ENCODE measurements around the gene CYP2C19. TPM values are rescaled to one million over a fixed set of nuclear protein-coding genes. Genes with fewer than 3 reads are reported as not detected.
"Not testable (repeated sequence)": the region's sequence is repeated elsewhere in the genome, so short reads cannot be mapped to it uniquely, and the experiment has no call there.

Gene CYP2C19
- total and polyA plus RNA-seq, 2 donors, result 0.02 TPM; not detected in 1

GRCh38 chr10:94852438-94852837 lies 90.0 kb downstream of the CYP2C19 start:
- no peaks in the 10 kb centered on the region for H3K9me3 ChIP-seq (ENCODE audit: control insufficient read depth in 2 of 2, insufficient read depth in 1 of 2, low read length in 1 of 2)
- DNase-seq (ENCODE audit: low read depth in 6 of 9, low spot score in 9 of 9), result no peak
- H3K4me3 ChIP-seq (ENCODE audit: low read length in 2 of 2), result no peak overlapping the region
- no peak overlapping the region for H3K27ac ChIP-seq (ENCODE audit: low read depth in 1 of 2, low read length in 1 of 2)
- H3K36me3 ChIP-seq (ENCODE audit: control insufficient read depth in 2 of 2, insufficient read depth in 2 of 2, low read length in 1 of 2), result no peaks in the 10 kb centered on the region
- H3K27me3 ChIP-seq (ENCODE audit: control insufficient read depth in 2 of 2, insufficient read depth in 1 of 2, low read length in 1 of 2), result no peaks in the 10 kb centered on the region
- H3K4me1 ChIP-seq (ENCODE audit: control insufficient read depth in 2 of 2, insufficient read depth in 2 of 2, low read length in 2 of 2), result no peaks in the 10 kb centered on the region
- WGBS, result 91% methylated on average over 3 of the region's 3 CpGs

GRCh38 chr10:94853065-94853464 lies 90.6 kb downstream of the CYP2C19 start:
- Histone ChIP-seq H3K4me1 (ENCODE audit: control insufficient read depth in 2 of 2, insufficient read depth in 2 of 2, low read length in 2 of 2) (no peaks in the 10 kb centered on the region), H3K4me3 (ENCODE audit: low read length in 2 of 2) (no peak overlapping the region), H3K27ac (ENCODE audit: low read depth in 1 of 2, low read length in 1 of 2) (no peak overlapping the region), H3K36me3 (ENCODE audit: control insufficient read depth in 2 of 2, insufficient read depth in 2 of 2, low read length in 1 of 2) (no peaks in the 10 kb centered on the region), H3K9me3 (ENCODE audit: control insufficient read depth in 2 of 2, insufficient read depth in 1 of 2, low read length in 1 of 2) (peaks cover 0 to 2% of the 10 kb centered on the region in 2 donors), H3K27me3 (ENCODE audit: control insufficient read depth in 2 of 2, insufficient read depth in 1 of 2, low read length in 1 of 2) (no peaks in the 10 kb centered on the region)
- no peak for DNase-seq (ENCODE audit: low read depth in 6 of 9, low spot score in 9 of 9)
- WGBS, result 86% methylated on average over 1 of the region's 1 CpG

- 81% methylated on average over 4 of the region's 4 CpGs for whole genome bisulfite sequencing
- Histone ChIP-seq H3K4me1 (ENCODE audit: control insufficient read depth in 2 of 2, insufficient read depth in 2 of 2, low read length in 2 of 2) (no peaks in the 10 kb centered on the region), H3K27ac (ENCODE audit: low read depth in 1 of 2, low read length in 1 of 2) (no peak overlapping the region), H3K4me3 (ENCODE audit: low read length in 2 of 2) (no peak overlapping the region), H3K36me3 (ENCODE audit: control insufficient read depth in 2 of 2, insufficient read depth in 2 of 2, low read length in 1 of 2) (no peaks in the 10 kb centered on the region), H3K9me3 (ENCODE audit: control insufficient read depth in 2 of 2, insufficient read depth in 1 of 2, low read length in 1 of 2) (peaks cover 0 to 4% of the 10 kb centered on the region in 2 donors), H3K27me3 (ENCODE audit: control insufficient read depth in 2 of 2, insufficient read depth in 1 of 2, low read length in 1 of 2) (no peaks in the 10 kb centered on the region)
- no peak for DNase-seq (ENCODE audit: low read depth in 6 of 9, low spot score in 9 of 9)
Measured at GRCh38 chr10:94858005-94858404, 95.5 kb downstream of the CYP2C19 start.

GRCh38 chr10:94859086-94859485 lies 96.6 kb downstream of the CYP2C19 start:
- DNase-seq (ENCODE audit: low read depth in 6 of 9, low spot score in 9 of 9), result no peak
- H3K4me3 ChIP-seq (ENCODE audit: low read length in 2 of 2), result no peak overlapping the region
- H3K4me1 ChIP-seq (ENCODE audit: control insufficient read depth in 2 of 2, insufficient read depth in 2 of 2, low read length in 2 of 2), result no peaks in the 10 kb centered on the region
- no peaks in the 10 kb centered on the region for H3K27me3 ChIP-seq (ENCODE audit: control insufficient read depth in 2 of 2, insufficient read depth in 1 of 2, low read length in 1 of 2)
- H3K9me3 ChIP-seq (ENCODE audit: control insufficient read depth in 2 of 2, insufficient read depth in 1 of 2, low read length in 1 of 2), result peaks cover 0 to 4% of the 10 kb centered on the region in 2 donors
- H3K27ac ChIP-seq (ENCODE audit: low read depth in 1 of 2, low read length in 1 of 2), result no peak overlapping the region
- 92% methylated on average over 3 of the region's 3 CpGs for WGBS
- H3K36me3 ChIP-seq (ENCODE audit: control insufficient read depth in 2 of 2, insufficient read depth in 2 of 2, low read length in 1 of 2), result no peaks in the 10 kb centered on the region

GRCh38 chr10:94878649-94879048 lies 116.2 kb downstream of the CYP2C19 start:
- 99% methylated on average over 1 of the region's 1 CpG for WGBS
- Histone ChIP-seq H3K27ac (ENCODE audit: low read depth in 1 of 2, low read length in 1 of 2) (no peak overlapping the region), H3K9me3 (ENCODE audit: control insufficient read depth in 2 of 2, insufficient read depth in 1 of 2, low read length in 1 of 2) (no peaks in the 10 kb centered on the region), H3K27me3 (ENCODE audit: control insufficient read depth in 2 of 2, insufficient read depth in 1 of 2, low read length in 1 of 2) (no peaks in the 10 kb centered on the region), H3K4me3 (ENCODE audit: low read length in 2 of 2) (no peak overlapping the region), H3K4me1 (ENCODE audit: control insufficient read depth in 2 of 2, insufficient read depth in 2 of 2, low read length in 2 of 2) (no peaks in the 10 kb centered on the region), H3K36me3 (ENCODE audit: control insufficient read depth in 2 of 2, insufficient read depth in 2 of 2, low read length in 1 of 2) (no peaks in the 10 kb centered on the region)
- DNase-seq (ENCODE audit: low read depth in 6 of 9, low spot score in 9 of 9), result no peak

- Histone ChIP-seq H3K27me3 (ENCODE audit: control insufficient read depth in 2 of 2, insufficient read depth in 1 of 2, low read length in 1 of 2) (no peaks in the 10 kb centered on the region), H3K4me1 (ENCODE audit: control insufficient read depth in 2 of 2, insufficient read depth in 2 of 2, low read length in 2 of 2) (no peaks in the 10 kb centered on the region), H3K4me3 (ENCODE audit: low read length in 2 of 2) (no peak overlapping the region), H3K27ac (ENCODE audit: low read depth in 1 of 2, low read length in 1 of 2) (no peak overlapping the region), H3K36me3 (ENCODE audit: control insufficient read depth in 2 of 2, insufficient read depth in 2 of 2, low read length in 1 of 2) (no peaks in the 10 kb centered on the region), H3K9me3 (ENCODE audit: control insufficient read depth in 2 of 2, insufficient read depth in 1 of 2, low read length in 1 of 2) (no peaks in the 10 kb centered on the region)
- no peak for DNase-seq (ENCODE audit: low read depth in 6 of 9, low spot score in 9 of 9)
- WGBS, result 94% methylated on average over 1 of the region's 1 CpG
Measured at GRCh38 chr10:94879214-94879613, 116.7 kb downstream of the CYP2C19 start.

- H3K27ac ChIP-seq (ENCODE audit: low read depth in 1 of 2, low read length in 1 of 2), result no peak overlapping the region
- 88% methylated on average over 3 of the region's 3 CpGs for WGBS
- DNase-seq (ENCODE audit: low read depth in 6 of 9, low spot score in 9 of 9), result no peak
- H3K4me1 ChIP-seq (ENCODE audit: control insufficient read depth in 2 of 2, insufficient read depth in 2 of 2, low read length in 2 of 2), result no peaks in the 10 kb centered on the region
- no peaks in the 10 kb centered on the region for H3K27me3 ChIP-seq (ENCODE audit: control insufficient read depth in 2 of 2, insufficient read depth in 1 of 2, low read length in 1 of 2)
- no peak overlapping the region for H3K4me3 ChIP-seq (ENCODE audit: low read length in 2 of 2)
- H3K9me3 ChIP-seq (ENCODE audit: control insufficient read depth in 2 of 2, insufficient read depth in 1 of 2, low read length in 1 of 2), result no peaks in the 10 kb centered on the region
- no peaks in the 10 kb centered on the region for H3K36me3 ChIP-seq (ENCODE audit: control insufficient read depth in 2 of 2, insufficient read depth in 2 of 2, low read length in 1 of 2)
Measured at GRCh38 chr10:94889123-94889522, 126.6 kb downstream of the CYP2C19 start.

- Histone ChIP-seq H3K27me3 (ENCODE audit: control insufficient read depth in 2 of 2, insufficient read depth in 1 of 2, low read length in 1 of 2) (no peaks in the 10 kb centered on the region), H3K9me3 (ENCODE audit: control insufficient read depth in 2 of 2, insufficient read depth in 1 of 2, low read length in 1 of 2) (no peaks in the 10 kb centered on the region), H3K4me1 (ENCODE audit: control insufficient read depth in 2 of 2, insufficient read depth in 2 of 2, low read length in 2 of 2) (no peaks in the 10 kb centered on the region), H3K36me3 (ENCODE audit: control insufficient read depth in 2 of 2, insufficient read depth in 2 of 2, low read length in 1 of 2) (no peaks in the 10 kb centered on the region), H3K4me3 (ENCODE audit: low read length in 2 of 2) (no peak overlapping the region), H3K27ac (ENCODE audit: low read depth in 1 of 2, low read length in 1 of 2) (no peak overlapping the region)
- 96% methylated on average over 4 of the region's 4 CpGs for WGBS
- DNase-seq (ENCODE audit: low read depth in 6 of 9, low spot score in 9 of 9), result no peak
Measured at GRCh38 chr10:94890264-94891022, 128.0 kb downstream of the CYP2C19 start.

- H3K4me3 ChIP-seq (ENCODE audit: low read length in 2 of 2); H3K36me3 ChIP-seq (ENCODE audit: control insufficient read depth in 2 of 2, insufficient read depth in 2 of 2, low read length in 1 of 2); H3K27ac ChIP-seq (ENCODE audit: low read depth in 1 of 2, low read length in 1 of 2); DNase-seq (ENCODE audit: low read depth in 6 of 9, low spot score in 9 of 9); H3K4me1 ChIP-seq (ENCODE audit: control insufficient read depth in 2 of 2, insufficient read depth in 2 of 2, low read length in 2 of 2); H3K9me3 ChIP-seq (ENCODE audit: control insufficient read depth in 2 of 2, insufficient read depth in 1 of 2, low read length in 1 of 2); H3K27me3 ChIP-seq (ENCODE audit: control insufficient read depth in 2 of 2, insufficient read depth in 1 of 2, low read length in 1 of 2): not testable (repeated sequence)
- WGBS, result 88% methylated on average over 7 of the region's 7 CpGs
Measured at GRCh38 chr10:94898414-94898813, 135.9 kb downstream of the CYP2C19 start.

Measured in thymus (tissue), 11 donors.